Osteoblast (primary cell): ENCODE data around the gene CREB5. TPM values are rescaled to one million over a fixed set of nuclear protein-coding genes. Genes with fewer than 3 reads are reported as not detected.
A peak's percentile ranks its signal among the peaks of the same experiment; 100 is the strongest.

Experiments used
- DNase-seq: peaks from one replicate; pipeline ENCODE4 v3.0.0; 2011; ENCODE audit warnings: low spot score, mixed read lengths; ENCODE audit not compliant: insufficient read length; ENCODE audit errors: missing footprints
- H2AFZ ChIP-seq: 2 replicates; pipeline ENCODE4 v1.6.0; 2011; ENCODE audit warnings: mild to moderate bottlenecking, low read length
- H3K27ac ChIP-seq: 2 replicates; pipeline ENCODE4 v1.5.1; 2011; ENCODE audit warnings: mild to moderate bottlenecking, low read depth, low read length, moderate library complexity
- H3K27me3 ChIP-seq: 2 replicates; pipeline ENCODE4 v1.6.0; 2012; ENCODE audit warnings: mild to moderate bottlenecking, control low read depth, inconsistent platforms, low read length, moderate library complexity; ENCODE audit not compliant: insufficient read depth
- H3K36me3 ChIP-seq: 2 replicates; pipeline ENCODE4 v1.5.1; 2011; ENCODE audit warnings: mild to moderate bottlenecking, low read length, control low read depth, moderate library complexity; ENCODE audit not compliant: insufficient read depth
- H3K4me1 ChIP-seq: 2 replicates; pipeline ENCODE4 v1.5.1; 2011; ENCODE audit warnings: mild to moderate bottlenecking, low read length, control low read depth, moderate library complexity; ENCODE audit not compliant: insufficient read depth
- H3K4me2 ChIP-seq: 2 replicates; pipeline ENCODE4 v1.6.0; 2011; ENCODE audit warnings: mild to moderate bottlenecking, low read length; ENCODE audit not compliant: insufficient read depth
- H3K4me3 ChIP-seq: fragments of 200-600 bp; sonication (generic); 3 replicates; pipeline ENCODE4 v1.5.1; 2012; ENCODE audit warnings: mild to moderate bottlenecking, low read length, inconsistent platforms; ENCODE audit not compliant: insufficient read depth
- H3K79me2 ChIP-seq: 2 replicates; pipeline ENCODE4 v1.6.0; 2012; ENCODE audit warnings: mild to moderate bottlenecking, low read length, control low read depth, inconsistent platforms; ENCODE audit not compliant: insufficient read depth
- H3K9me3 ChIP-seq: 2 replicates; pipeline ENCODE4 v1.5.1; 2011; ENCODE audit warnings: low read depth, low read length, control low read depth
- H4K20me1 ChIP-seq: 2 replicates; pipeline ENCODE4 v1.6.0; 2012; ENCODE audit warnings: mild to moderate bottlenecking, low read length, control low read depth; ENCODE audit not compliant: insufficient read depth
- total RNA-seq: library from RNA; depleted of rRNA; stranded (reverse); fragments of >200 nt; gene quantifications from 2 replicates; pipeline ENCODE4 v1.2.3, GENCODE V29; 2012
- TF ChIP-seq, protein P1 (sequence below): IDR thresholded peaks from 2 replicates; pipeline ENCODE4 v1.5.1; 2011; ENCODE audit warnings: mild to moderate bottlenecking, low read depth, low read length, moderate library complexity; ENCODE audit errors: extremely low read depth

The CREB5 gene
- total RNA-seq, 1 donor, result 5.1 TPM

DNA sequence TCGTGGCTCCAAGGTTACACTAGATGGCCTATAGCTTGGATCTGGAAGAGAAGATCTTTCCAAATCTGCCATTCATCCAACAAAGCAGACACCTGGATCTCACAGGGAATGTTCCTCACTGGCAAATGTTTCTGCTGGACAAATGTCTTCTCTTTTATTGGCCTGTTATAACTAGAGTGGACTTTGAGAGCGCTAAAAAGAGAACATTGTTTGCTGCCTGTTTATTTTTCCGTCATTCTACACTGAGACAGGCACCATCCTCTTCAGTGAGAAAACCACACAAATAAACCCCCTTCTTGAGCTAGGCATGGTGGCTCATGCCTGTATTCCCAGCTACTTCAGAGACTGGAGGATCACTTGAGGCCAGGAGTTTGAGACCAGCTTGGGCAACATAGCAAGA, 206.9 kb downstream of the CREB5 start:
- Histone ChIP-seq H4K20me1 (no peaks in the 10 kb centered on the region), H3K27me3 (no peaks in the 10 kb centered on the region), H3K79me2 (no peaks in the 10 kb centered on the region), H3K4me3 (no peak overlapping the region), H3K36me3 (no peaks in the 10 kb centered on the region), H3K4me2 (no peak overlapping the region), H2AFZ (no peak overlapping the region), H3K27ac (no peak overlapping the region), H3K4me1 (peaks cover 16% of the 10 kb centered on the region), H3K9me3 (no peaks in the 10 kb centered on the region)
- no peak for DNase-seq
- TF ChIP-seq, protein P1, sequence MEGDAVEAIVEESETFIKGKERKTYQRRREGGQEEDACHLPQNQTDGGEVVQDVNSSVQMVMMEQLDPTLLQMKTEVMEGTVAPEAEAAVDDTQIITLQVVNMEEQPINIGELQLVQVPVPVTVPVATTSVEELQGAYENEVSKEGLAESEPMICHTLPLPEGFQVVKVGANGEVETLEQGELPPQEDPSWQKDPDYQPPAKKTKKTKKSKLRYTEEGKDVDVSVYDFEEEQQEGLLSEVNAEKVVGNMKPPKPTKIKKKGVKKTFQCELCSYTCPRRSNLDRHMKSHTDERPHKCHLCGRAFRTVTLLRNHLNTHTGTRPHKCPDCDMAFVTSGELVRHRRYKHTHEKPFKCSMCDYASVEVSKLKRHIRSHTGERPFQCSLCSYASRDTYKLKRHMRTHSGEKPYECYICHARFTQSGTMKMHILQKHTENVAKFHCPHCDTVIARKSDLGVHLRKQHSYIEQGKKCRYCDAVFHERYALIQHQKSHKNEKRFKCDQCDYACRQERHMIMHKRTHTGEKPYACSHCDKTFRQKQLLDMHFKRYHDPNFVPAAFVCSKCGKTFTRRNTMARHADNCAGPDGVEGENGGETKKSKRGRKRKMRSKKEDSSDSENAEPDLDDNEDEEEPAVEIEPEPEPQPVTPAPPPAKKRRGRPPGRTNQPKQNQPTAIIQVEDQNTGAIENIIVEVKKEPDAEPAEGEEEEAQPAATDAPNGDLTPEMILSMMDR, result no peak

DNA sequence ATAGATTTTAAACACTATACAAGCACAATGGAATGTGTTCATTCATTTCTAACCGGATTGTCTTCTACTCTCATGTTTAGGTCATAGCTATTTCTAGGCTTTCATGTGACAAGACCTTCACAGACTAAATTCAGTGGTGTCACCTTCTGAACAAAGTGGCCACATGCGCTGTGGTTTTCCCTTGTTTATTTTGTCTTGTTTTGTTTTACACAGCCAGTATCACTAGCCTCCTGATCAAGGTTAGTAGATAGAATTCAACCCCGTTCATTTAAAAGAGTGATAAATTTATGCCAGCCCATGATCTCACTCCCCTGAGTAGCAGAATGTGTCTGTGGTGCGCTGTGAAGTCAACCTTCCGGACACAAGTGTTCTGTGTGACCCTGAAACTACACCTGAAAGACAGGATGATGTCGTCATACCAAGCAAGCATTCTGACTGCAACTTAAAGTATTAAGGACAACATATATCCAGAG, 209.1 kb downstream of the CREB5 start:
- no peaks in the 10 kb centered on the region for H3K27me3 ChIP-seq
- no peaks in the 10 kb centered on the region for H3K36me3 ChIP-seq
- no peak overlapping the region for H3K4me2 ChIP-seq
- TF ChIP-seq, protein P1, result no peak
- no peak overlapping the region for H3K4me3 ChIP-seq
- no peak overlapping the region for H3K27ac ChIP-seq
- no peak for DNase-seq
- H4K20me1 ChIP-seq, result no peaks in the 10 kb centered on the region
- H3K4me1 ChIP-seq, result peaks cover 28% of the 10 kb centered on the region
- no peak overlapping the region for H2AFZ ChIP-seq
- H3K9me3 ChIP-seq, result no peaks in the 10 kb centered on the region
- H3K79me2 ChIP-seq, result no peaks in the 10 kb centered on the region

DNA sequence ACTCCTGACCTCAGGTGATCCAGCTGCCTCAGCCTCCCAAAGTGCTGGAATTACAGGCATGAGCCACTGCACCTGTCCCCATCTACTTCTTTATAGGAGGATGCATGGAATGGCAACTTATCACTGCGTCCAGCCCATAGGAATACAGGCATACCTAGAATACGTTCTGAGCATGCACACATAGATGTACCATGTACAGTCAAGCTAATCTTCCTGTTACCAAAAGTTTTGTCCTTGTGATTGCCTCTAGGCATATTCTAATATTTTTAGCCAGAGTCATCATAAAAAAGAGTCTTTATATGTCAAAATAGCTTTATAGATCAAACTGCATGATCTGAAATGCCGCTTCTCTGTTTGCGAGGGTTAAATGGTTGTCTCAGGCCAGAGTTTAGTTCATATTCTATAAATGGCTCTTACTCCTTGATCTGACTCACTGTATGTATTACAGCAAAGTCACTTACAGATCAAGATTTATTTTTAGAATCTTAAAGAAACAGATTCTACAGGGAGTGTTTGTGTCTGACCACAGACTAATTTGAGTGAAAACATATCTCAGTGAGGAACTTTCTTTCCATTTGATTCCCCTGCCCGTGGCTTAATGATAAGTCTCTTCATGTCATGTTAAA, 210.9 kb downstream of the CREB5 start:
- Histone ChIP-seq H3K27me3 (no peaks in the 10 kb centered on the region), H3K27ac (peak overlapping the region; percentile 72), H2AFZ (peak overlapping the region; percentile 26), H3K9me3 (no peaks in the 10 kb centered on the region), H3K4me2 (peak overlapping the region; percentile 68), H3K4me1 (peaks cover 46% of the 10 kb centered on the region), H3K79me2 (no peaks in the 10 kb centered on the region), H3K36me3 (no peaks in the 10 kb centered on the region), H4K20me1 (no peaks in the 10 kb centered on the region), H3K4me3 (no peak overlapping the region)
- DNase-seq, result peak; percentile 73
- TF ChIP-seq, protein P1, result no peak

- TF ChIP-seq, protein P1, result no peak
- Histone ChIP-seq H3K4me1 (peaks cover 52% of the 10 kb centered on the region), H3K4me2 (peak overlapping the region; percentile 68), H3K27me3 (no peaks in the 10 kb centered on the region), H3K4me3 (no peak overlapping the region), H3K36me3 (no peaks in the 10 kb centered on the region), H3K79me2 (no peaks in the 10 kb centered on the region), H4K20me1 (no peaks in the 10 kb centered on the region), H3K27ac (peak overlapping the region; percentile 72), H3K9me3 (no peaks in the 10 kb centered on the region), H2AFZ (no peak overlapping the region)
- DNase-seq, result no peak
Measured at GRCh38 chr7:28623863-28624262, 211.5 kb downstream of the CREB5 start.
